Keratinocyte (primary cell): ENCODE data around the gene MYRFL. TPM values are rescaled to one million over a fixed set of nuclear protein-coding genes. Genes with fewer than 3 reads are reported as not detected.

Source experiments
- DNase-seq: peaks from one replicate; pipeline ENCODE4 v3.0.0-alpha.2; 2011; ENCODE audit warnings: low read depth, missing footprints, low spot score
- FAIRE-seq: peaks from 2 replicates; lab custom pipeline; 2011; peaks lifted over from hg19 to GRCh38; lab: Jason Lieb, UNC
- H2AFZ ChIP-seq: 2 replicates; pipeline ENCODE4 v1.6.0; 2012; ENCODE audit warnings: low read length, control low read depth, inconsistent platforms; ENCODE audit not compliant: control insufficient read depth
- H3K27ac ChIP-seq: 2 replicates; pipeline ENCODE4 v1.5.1; 2011; ENCODE audit warnings: low read length; ENCODE audit not compliant: control insufficient read depth, insufficient read depth
- H3K27me3 ChIP-seq: 3 replicates; pipeline ENCODE4 v1.6.0; 2011; ENCODE audit warnings: low read length; ENCODE audit not compliant: control insufficient read depth, insufficient read depth; ENCODE audit errors: extremely low read depth
- H3K36me3 ChIP-seq, 2 experiments: 2 replicates in 1 of 2; 3 replicates in 1 of 2; pipeline ENCODE4 v1.5.1; 2011; ENCODE audit warnings: low read length in 2 of 2, mild to moderate bottlenecking in 1 of 2; ENCODE audit not compliant: control insufficient read depth in 2 of 2, insufficient read depth in 2 of 2; ENCODE audit errors: extremely low read depth in 1 of 2
- H3K4me1 ChIP-seq: 3 replicates; pipeline ENCODE4 v1.5.1; 2011; ENCODE audit warnings: low read length; ENCODE audit not compliant: control insufficient read depth, insufficient read depth; ENCODE audit errors: extremely low read depth
- H3K4me2 ChIP-seq: 3 replicates; pipeline ENCODE4 v1.6.0; 2011; ENCODE audit warnings: low read depth, low read length; ENCODE audit not compliant: control insufficient read depth, insufficient read depth; ENCODE audit errors: extremely low read depth
- H3K4me3 ChIP-seq, 3 experiments: fragments of 200-600 bp in 1 of 3; sonication (generic) in 1 of 3; 2 replicates in 2 of 3; 3 replicates in 1 of 3; pipeline ENCODE4 v1.5.1; 2011 to 2016; ENCODE audit warnings: low read length in 3 of 3, mild to moderate bottlenecking in 3 of 3, control low read depth in 2 of 3, inconsistent platforms in 1 of 3, low read depth in 1 of 3, mixed read lengths in 1 of 3, mixed run types in 1 of 3, moderate library complexity in 1 of 3; ENCODE audit not compliant: control insufficient read depth in 2 of 3, insufficient read depth in 2 of 3; ENCODE audit errors: extremely low read depth in 1 of 3
- H3K79me2 ChIP-seq: 2 replicates; pipeline ENCODE4 v1.6.0; 2012; ENCODE audit warnings: low read length; ENCODE audit not compliant: control insufficient read depth, insufficient read depth
- H3K9ac ChIP-seq: 3 replicates; pipeline ENCODE4 v1.6.0; 2011; ENCODE audit warnings: low read length; ENCODE audit not compliant: control insufficient read depth, insufficient read depth; ENCODE audit errors: extremely low read depth
- H3K9me1 ChIP-seq: 3 replicates; pipeline ENCODE4 v1.6.0; 2011; ENCODE audit warnings: low read length; ENCODE audit not compliant: control insufficient read depth, insufficient read depth; ENCODE audit errors: extremely low read depth
- H3K9me3 ChIP-seq: 2 replicates; pipeline ENCODE4 v1.5.1; 2012; ENCODE audit warnings: low read depth, low read length; ENCODE audit not compliant: control insufficient read depth
- H4K20me1 ChIP-seq: 3 replicates; pipeline ENCODE4 v1.6.0; 2011; ENCODE audit warnings: low read length; ENCODE audit not compliant: control insufficient read depth, insufficient read depth; ENCODE audit errors: extremely low read depth
- EZH2 ChIP-seq: IDR thresholded peaks from one replicate; pipeline ENCODE4 v1.6.1; 2012; ENCODE audit warnings: inconsistent platforms, mild to moderate bottlenecking, low read length, moderate library complexity
- dilution Hi-C: fragments of 300-500 bp; cut with MboI; formaldehyde crosslinking; loops from one replicate; pipeline ENCODE4 v1.7.0; 2020; ENCODE audit warnings: low sequenced_read_pairs; ENCODE audit not compliant: extremely low pct_ligation_motif_present
- polyA plus RNA-seq, 5 experiments: library from polyadenylated mRNA; depleted of rRNA in 3 of 5; stranded (reverse) in 3 of 5; stranded (forward) in 1 of 5; unstranded in 1 of 5; fragments of >200 nt; gene quantifications; 1 replicate in 1 of 5; 2 replicates in 3 of 5; 3 replicates in 1 of 5; pipeline versions ENCODE4 v1.2.1 to v1.2.3, GENCODE V29; 2011 to 2012; ENCODE audit warnings: missing spikeins in 2 of 5, low read depth in 1 of 5, low replicate concordance in 1 of 5
- TF ChIP-seq, protein P1 (sequence below), 3 experiments: IDR thresholded peaks in 1 of 3; conservative IDR thresholded peaks in 1 of 3; optimal IDR thresholded peaks in 1 of 3; 2 replicates in 2 of 3; 3 replicates in 1 of 3; pipeline versions ENCODE3 to v1.5.1; 2011; ENCODE audit warnings: low read length in 3 of 3, mild to moderate bottlenecking in 3 of 3, moderate library complexity in 2 of 3, control low read depth in 1 of 3, inconsistent platforms in 1 of 3; ENCODE audit not compliant: insufficient read depth in 2 of 3; ENCODE audit errors: extremely low read depth in 1 of 3

MYRFL gene
- polyA plus RNA-seq, 1 donor (not counting 4 experiments of a cell fraction or from before 2014, with no cell fraction given): 0.39 TPM

DNA sequence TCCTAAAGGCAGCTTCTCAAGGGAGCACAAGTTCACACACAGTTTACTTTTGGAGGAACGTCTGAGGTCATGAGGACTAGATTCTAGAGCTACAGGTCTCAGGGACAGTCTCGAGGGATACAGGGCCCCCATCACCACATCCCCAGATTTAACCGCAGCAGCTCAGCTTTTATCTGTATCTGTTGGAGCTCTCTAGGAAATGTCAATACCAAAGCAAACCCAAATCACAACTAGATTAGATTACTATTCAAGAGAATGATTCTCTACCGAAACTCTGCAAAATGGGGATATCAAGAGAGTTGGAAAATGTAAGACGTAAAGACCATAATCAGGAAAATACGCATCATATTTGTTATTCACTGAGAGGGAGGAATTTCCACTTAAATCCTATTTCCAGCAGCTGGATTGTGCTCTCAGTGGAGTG lies 4.0 kb upstream of the MYRFL start:
- Histone ChIP-seq H3K27me3 (no peaks in the 10 kb centered on the region), H3K4me3 (no peak overlapping the region), H3K9me3 (no peaks in the 10 kb centered on the region), H3K36me3 (no peaks in the 10 kb centered on the region), H4K20me1 (no peaks in the 10 kb centered on the region), H3K79me2 (no peaks in the 10 kb centered on the region), H3K4me2 (no peak overlapping the region), H3K9me1 (no peaks in the 10 kb centered on the region), H3K4me1 (peaks cover 14% of the 10 kb centered on the region), H2AFZ (no peak overlapping the region), H3K9ac (no peak overlapping the region), H3K27ac (no peak overlapping the region)
- TF ChIP-seq, protein P1, sequence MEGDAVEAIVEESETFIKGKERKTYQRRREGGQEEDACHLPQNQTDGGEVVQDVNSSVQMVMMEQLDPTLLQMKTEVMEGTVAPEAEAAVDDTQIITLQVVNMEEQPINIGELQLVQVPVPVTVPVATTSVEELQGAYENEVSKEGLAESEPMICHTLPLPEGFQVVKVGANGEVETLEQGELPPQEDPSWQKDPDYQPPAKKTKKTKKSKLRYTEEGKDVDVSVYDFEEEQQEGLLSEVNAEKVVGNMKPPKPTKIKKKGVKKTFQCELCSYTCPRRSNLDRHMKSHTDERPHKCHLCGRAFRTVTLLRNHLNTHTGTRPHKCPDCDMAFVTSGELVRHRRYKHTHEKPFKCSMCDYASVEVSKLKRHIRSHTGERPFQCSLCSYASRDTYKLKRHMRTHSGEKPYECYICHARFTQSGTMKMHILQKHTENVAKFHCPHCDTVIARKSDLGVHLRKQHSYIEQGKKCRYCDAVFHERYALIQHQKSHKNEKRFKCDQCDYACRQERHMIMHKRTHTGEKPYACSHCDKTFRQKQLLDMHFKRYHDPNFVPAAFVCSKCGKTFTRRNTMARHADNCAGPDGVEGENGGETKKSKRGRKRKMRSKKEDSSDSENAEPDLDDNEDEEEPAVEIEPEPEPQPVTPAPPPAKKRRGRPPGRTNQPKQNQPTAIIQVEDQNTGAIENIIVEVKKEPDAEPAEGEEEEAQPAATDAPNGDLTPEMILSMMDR (optimal IDR thresholded peaks at IDR 0.05 in 1 of 3, IDR thresholded peaks at IDR 0.05 in 1 of 3, conservative IDR thresholded peaks at IDR 0.05 in 1 of 3; ENCODE audit: extremely low read depth in 1 of 3, insufficient read depth in 2 of 3, low read length in 3 of 3): no peak
- no peak for TF ChIP-seq EZH2
- FAIRE-seq (no peak), DNase-seq (no peak)
- dilution Hi-C loops: no loop called here

DNA sequence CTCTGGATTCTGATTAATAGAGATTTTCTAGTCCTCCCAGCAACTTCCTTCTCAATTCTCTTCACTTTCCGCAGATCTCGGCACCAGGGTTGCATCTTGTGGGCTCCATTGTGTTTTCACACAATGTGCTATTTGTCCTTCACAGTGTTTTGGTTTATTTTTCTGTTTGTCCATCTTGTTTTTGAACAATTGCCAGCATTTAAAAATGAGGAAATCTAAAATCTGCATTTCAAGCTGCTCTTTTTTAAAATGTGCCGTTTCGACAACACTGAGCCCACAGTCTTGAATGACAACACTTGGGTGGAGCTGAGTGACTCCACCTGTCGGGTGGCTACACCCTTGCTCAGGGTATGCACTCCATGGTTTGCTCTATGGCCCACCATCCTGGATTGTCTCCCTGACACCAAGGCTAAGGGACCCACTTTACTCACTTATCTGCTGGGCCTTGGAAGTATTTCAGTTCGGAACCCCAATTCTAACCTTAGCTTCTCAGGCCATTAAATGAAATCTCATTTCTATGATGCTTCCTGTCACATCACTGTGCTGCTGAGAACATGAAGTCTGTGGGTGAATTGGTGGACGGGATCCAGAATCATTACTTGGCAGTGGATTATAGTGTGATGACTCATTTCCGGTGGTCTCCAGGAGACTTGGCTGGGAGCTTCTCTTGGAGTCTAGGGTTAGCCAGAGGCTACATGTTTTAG lies 3.4 kb upstream of the MYRFL start:
- Histone ChIP-seq H3K9ac (no peak overlapping the region), H3K9me1 (no peaks in the 10 kb centered on the region), H3K4me2 (peak overlapping the region; percentile 66), H3K27me3 (no peaks in the 10 kb centered on the region), H4K20me1 (no peaks in the 10 kb centered on the region), H3K79me2 (no peaks in the 10 kb centered on the region), H3K4me1 (peaks cover 14% of the 10 kb centered on the region), H3K27ac (no peak overlapping the region), H3K4me3 (no peak overlapping the region), H2AFZ (no peak overlapping the region), H3K36me3 (no peaks in the 10 kb centered on the region), H3K9me3 (no peaks in the 10 kb centered on the region)
- TF ChIP-seq, protein P1 (optimal IDR thresholded peaks at IDR 0.05 in 1 of 3, IDR thresholded peaks at IDR 0.05 in 1 of 3, conservative IDR thresholded peaks at IDR 0.05 in 1 of 3; ENCODE audit: extremely low read depth in 1 of 3, insufficient read depth in 2 of 3, low read length in 3 of 3): no peak
- TF ChIP-seq EZH2: no peak
- FAIRE-seq: peak; percentile 75
- peak; percentile 9 for DNase-seq
- dilution Hi-C loops: no loop called here
